Measurements from ENCODE around the gene MGLL. TPM values are rescaled to one million over a fixed set of nuclear protein-coding genes. Genes with fewer than 3 reads are reported as not detected.

Gene MGLL
- total RNA-seq, 4 donors from 2014 or later, result 36.7 to 146 (median 73.5) TPM

DNA sequence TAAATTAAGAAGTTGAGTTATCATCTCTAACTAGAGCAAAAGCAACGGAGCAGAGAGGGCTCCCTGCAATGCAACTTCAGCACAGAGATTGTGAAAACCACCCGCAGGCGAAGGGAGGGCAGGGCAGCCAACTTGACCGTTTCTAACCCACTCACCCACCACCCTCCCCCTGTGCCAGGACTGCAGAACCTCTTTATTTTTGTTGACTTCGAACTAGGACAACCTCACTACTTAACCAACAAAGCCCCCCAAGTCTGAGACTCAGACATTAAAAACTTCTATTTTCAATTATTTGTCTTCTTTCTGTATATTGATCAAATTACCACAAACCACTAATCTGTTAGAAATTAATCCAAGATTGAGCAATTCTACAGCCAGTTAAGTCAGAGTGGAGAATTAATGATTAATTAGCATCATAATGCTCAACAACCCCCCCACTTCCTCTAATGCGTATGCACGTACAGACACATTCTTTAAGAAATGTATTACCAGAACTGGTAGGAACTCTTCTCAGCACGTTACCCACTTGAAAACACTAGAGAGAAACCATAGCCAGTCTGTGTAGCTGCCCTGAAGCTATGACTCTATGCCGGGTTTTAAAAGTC is 2.0 kb downstream of the MGLL start:
- Histone ChIP-seq H3K36me3 (peaks cover 0 to 18% (median 0%) of the 10 kb centered on the region in 3 donors), H3K27me3 (peaks cover 0 to 5% (median 0%) of the 10 kb centered on the region in 4 donors), H3K27ac (peak overlapping the region; percentile 89 to 95 (median 94)), H3K4me1 (peaks cover 43 to 80% (median 49%) of the 10 kb centered on the region in 3 donors), H3K4me3 (peak overlapping the region in 3 of 4 donors; percentile 80 to 94 (median 89)), H3K9me3 (no peaks in the 10 kb centered on the region)
- TF ChIP-seq POLR2A (IDR thresholded peaks at IDR 0.05), result no peak
- TF ChIP-seq CTCF (IDR thresholded peaks at IDR 0.05), result peak in 2 of 6 experiments; percentile 14 to 20
- intact Hi-C loops (cut with DNase I), result loop anchor here (10.0 kb wide), 2 partner anchors 116 to 146 kb away; partner anchors contain the start of gene ABTB1
- no peak for DNase-seq
- 16 to 17% methylated on average over 9 of the region's 9 CpGs for WGBS, 2 donors

- H3K9me3 ChIP-seq, result no peaks in the 10 kb centered on the region
- peaks cover 48 to 87% (median 49%) of the 10 kb centered on the region in 3 donors for H3K4me1 ChIP-seq
- peaks cover 0 to 5% (median 0%) of the 10 kb centered on the region in 4 donors for H3K27me3 ChIP-seq
- intact Hi-C loops (cut with DNase I), result loop anchor here (10.0 kb wide), 2 partner anchors 115 to 145 kb away; partner anchors contain the start of gene ABTB1
- 73 to 93% methylated on average over 2 of the region's 2 CpGs for WGBS, 2 donors
- peaks cover 0 to 25% (median 0%) of the 10 kb centered on the region in 3 donors for H3K36me3 ChIP-seq
- no peak for DNase-seq
- no peak for TF ChIP-seq POLR2A (IDR thresholded peaks at IDR 0.05)
- TF ChIP-seq CTCF (IDR thresholded peaks at IDR 0.05), result no peak
- peak overlapping the region; percentile 89 to 95 (median 94) for H3K27ac ChIP-seq
- peak overlapping the region in 3 of 4 donors; percentile 80 to 94 (median 89) for H3K4me3 ChIP-seq
Measured at GRCh38 chr3:127819656-127820055, 2.7 kb downstream of the MGLL start.

- no peak for DNase-seq
- peaks cover 0 to 5% (median 0%) of the 10 kb centered on the region in 4 donors for H3K27me3 ChIP-seq
- no peaks in the 10 kb centered on the region for H3K9me3 ChIP-seq
- 39 to 66% methylated on average over 5 to 7 of the region's 9 CpGs for WGBS, 2 donors
- peak overlapping the region in 2 of 4 donors; percentile 1 to 4 for H3K4me3 ChIP-seq
- H3K27ac ChIP-seq, result peak overlapping the region; percentile 89 to 95 (median 94)
- intact Hi-C loops (cut with DNase I), result no loop called here
- H3K36me3 ChIP-seq, result peaks cover 0 to 30% (median 0%) of the 10 kb centered on the region in 3 donors
- TF ChIP-seq POLR2A (IDR thresholded peaks at IDR 0.05), result no peak
- no peak for TF ChIP-seq CTCF (IDR thresholded peaks at IDR 0.05)
- peaks cover 48 to 93% (median 49%) of the 10 kb centered on the region in 3 donors for H3K4me1 ChIP-seq
Measured at GRCh38 chr3:127819086-127819485, 3.2 kb downstream of the MGLL start.

GRCh38 chr3:127817406-127817841 is 4.9 kb downstream of the MGLL start:
- peaks cover 48 to 93% (median 49%) of the 10 kb centered on the region in 3 donors for H3K4me1 ChIP-seq
- H3K4me3 ChIP-seq, result no peak overlapping the region
- intact Hi-C loops (cut with DNase I), result no loop called here
- DNase-seq, result no peak
- WGBS, 2 donors, result 54 to 61% methylated on average over 5 of the region's 5 CpGs
- no peak for TF ChIP-seq POLR2A (IDR thresholded peaks at IDR 0.05)
- no peaks in the 10 kb centered on the region for H3K9me3 ChIP-seq
- H3K36me3 ChIP-seq, result peaks cover 0 to 47% (median 2%) of the 10 kb centered on the region in 3 donors
- peak overlapping the region; percentile 82 to 95 (median 92) for H3K27ac ChIP-seq
- H3K27me3 ChIP-seq, result peaks cover 0 to 2% (median 0%) of the 10 kb centered on the region in 4 donors

DNA sequence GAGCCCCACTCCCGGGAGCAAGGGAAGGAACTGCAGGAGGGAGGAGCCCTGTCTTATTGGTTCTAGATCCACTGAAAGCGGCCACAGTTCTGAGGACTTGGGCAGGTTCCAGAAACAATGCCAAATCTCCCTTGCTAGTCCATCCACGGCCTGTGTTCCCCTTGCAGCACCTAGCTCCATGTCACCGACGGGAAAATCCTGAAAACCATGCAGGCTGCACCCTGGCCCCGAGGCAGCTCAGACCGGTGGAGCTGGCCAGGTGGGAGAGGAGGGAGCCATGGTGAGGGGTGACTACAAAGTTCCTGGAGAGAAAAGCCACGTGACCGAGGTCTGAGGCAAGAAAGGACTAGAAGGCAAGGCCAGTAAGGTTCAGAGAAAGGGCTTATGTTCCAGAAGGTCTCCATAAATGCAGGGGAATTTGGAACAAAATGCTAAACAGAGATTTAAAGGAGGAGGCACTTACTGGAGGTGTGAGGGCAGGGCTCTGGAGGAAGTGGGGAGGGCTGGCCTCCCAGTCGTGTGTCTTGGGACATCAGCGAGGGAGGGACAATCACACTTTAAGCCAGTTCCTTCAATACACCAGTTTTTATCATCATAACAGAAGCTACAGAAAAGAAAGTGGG is 5.4 kb downstream of the MGLL start:
- Histone ChIP-seq H3K27me3 (no peaks in the 10 kb centered on the region), H3K9me3 (no peaks in the 10 kb centered on the region), H3K4me3 (no peak overlapping the region), H3K4me1 (peaks cover 47 to 88% (median 48%) of the 10 kb centered on the region in 3 donors), H3K27ac (peak overlapping the region; percentile 82 to 95 (median 92)), H3K36me3 (peaks cover 2 to 52% (median 4%) of the 10 kb centered on the region in 3 donors)
- intact Hi-C loops (cut with DNase I), result no loop called here
- TF ChIP-seq POLR2A (IDR thresholded peaks at IDR 0.05) (no peak), CTCF (IDR thresholded peaks at IDR 0.05) (no peak)
- WGBS, 2 donors, result 60 to 66% methylated on average over 7 to 8 of the region's 11 CpGs
- no peak for DNase-seq

All from esophagus squamous epithelium (tissue), 5 donors.